Measurements from ENCODE around the gene DNAJB13.

- no peak for TF ChIP-seq USF1 (IDR thresholded peaks at IDR 0.05; ENCODE audit: borderline replicate concordance, low read depth)
- TF ChIP-seq CTCF (IDR thresholded peaks at IDR 0.05), result no peak
- no peak for TF ChIP-seq SIN3A (IDR thresholded peaks at IDR 0.05; ENCODE audit: borderline replicate concordance, low read depth, low read length)
- TF ChIP-seq MXI1 (IDR thresholded peaks at IDR 0.05; ENCODE audit: low read depth, low read length), result no peak
- no peak for TF ChIP-seq POLR2AphosphoS5 (IDR thresholded peaks at IDR 0.05; ENCODE audit: low read depth, low read length)
- TF ChIP-seq RAD21 (IDR thresholded peaks at IDR 0.05; ENCODE audit: low read length), result no peak
- no peak for TF ChIP-seq EP300 (IDR thresholded peaks at IDR 0.05; ENCODE audit: borderline replicate concordance in 1 of 2, low read depth in 1 of 2, low read length in 1 of 2)
- no peak for TF ChIP-seq JUND (IDR thresholded peaks at IDR 0.05)
These were observed 33.1 kb downstream of the DNAJB13 start for GRCh38 chr11:73983741-73984538.
